C4-2B (cell line): Measurements from ENCODE around the gene WSB1.

Experiments
- ZFX ChIP-seq: fragments of 450-650 bp; IDR thresholded peaks from 2 replicates; pipeline ENCODE4 v1.6.1; 2017
- TF ChIP-seq, protein P1 (sequence below): fragments of 450-650 bp; conservative IDR thresholded peaks from 2 replicates; pipeline ENCODE4 v1.5.1; 2017; ENCODE audit warnings: mild to moderate bottlenecking

DNA sequence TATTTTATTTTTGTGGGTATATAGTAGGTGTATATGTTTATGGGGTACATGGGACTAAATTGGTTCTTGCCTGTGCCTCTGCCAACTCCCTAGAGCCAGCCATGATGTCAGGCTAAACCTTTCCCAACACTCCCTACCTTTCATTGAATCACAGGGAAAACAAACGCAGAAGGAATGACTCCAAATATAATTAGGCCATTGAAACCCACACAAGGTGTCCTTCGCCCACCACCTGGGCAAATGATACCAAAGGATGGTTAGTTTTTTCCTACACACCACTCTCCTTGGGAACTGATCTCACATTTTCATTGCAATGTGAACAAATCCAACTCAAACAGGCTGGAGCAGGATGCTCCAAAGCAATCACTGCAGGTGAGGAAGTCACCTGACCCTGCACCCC, 27.5 kb downstream of the WSB1 start:
- TF ChIP-seq, protein P1, sequence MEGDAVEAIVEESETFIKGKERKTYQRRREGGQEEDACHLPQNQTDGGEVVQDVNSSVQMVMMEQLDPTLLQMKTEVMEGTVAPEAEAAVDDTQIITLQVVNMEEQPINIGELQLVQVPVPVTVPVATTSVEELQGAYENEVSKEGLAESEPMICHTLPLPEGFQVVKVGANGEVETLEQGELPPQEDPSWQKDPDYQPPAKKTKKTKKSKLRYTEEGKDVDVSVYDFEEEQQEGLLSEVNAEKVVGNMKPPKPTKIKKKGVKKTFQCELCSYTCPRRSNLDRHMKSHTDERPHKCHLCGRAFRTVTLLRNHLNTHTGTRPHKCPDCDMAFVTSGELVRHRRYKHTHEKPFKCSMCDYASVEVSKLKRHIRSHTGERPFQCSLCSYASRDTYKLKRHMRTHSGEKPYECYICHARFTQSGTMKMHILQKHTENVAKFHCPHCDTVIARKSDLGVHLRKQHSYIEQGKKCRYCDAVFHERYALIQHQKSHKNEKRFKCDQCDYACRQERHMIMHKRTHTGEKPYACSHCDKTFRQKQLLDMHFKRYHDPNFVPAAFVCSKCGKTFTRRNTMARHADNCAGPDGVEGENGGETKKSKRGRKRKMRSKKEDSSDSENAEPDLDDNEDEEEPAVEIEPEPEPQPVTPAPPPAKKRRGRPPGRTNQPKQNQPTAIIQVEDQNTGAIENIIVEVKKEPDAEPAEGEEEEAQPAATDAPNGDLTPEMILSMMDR: no peak
- no peak for TF ChIP-seq ZFX
